Measurements from ENCODE around the gene GIN1. TPM values are rescaled to one million over a fixed set of nuclear protein-coding genes. Genes with fewer than 3 reads are reported as not detected.

The GIN1 gene
- total and polyA plus RNA-seq, 10 of the 15 experiments (the other 5 are each of a cell fraction or from before 2014, with no cell fraction given): 3.3 to 9.7 (median 6.8) TPM

DNA sequence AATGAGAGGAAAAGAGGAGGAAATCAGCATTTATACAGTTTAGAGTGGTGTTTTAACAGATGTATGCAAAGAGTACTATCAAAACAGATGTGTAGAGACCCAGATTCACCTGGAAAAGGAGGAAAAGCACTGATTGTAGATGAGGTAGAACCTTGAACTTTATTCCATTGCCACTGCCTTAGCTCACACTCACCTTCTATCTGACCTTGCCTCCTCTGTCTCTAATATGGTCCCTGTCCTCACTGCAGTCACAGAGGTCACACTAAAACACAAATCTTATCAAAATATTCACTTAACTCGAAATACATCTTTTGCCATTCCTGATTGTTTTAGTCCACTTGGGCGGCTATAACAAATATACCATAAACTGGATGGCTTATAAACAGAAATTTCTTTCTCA, 7.0 kb downstream of the GIN1 start:
- Histone ChIP-seq H3K9ac (ENCODE audit: control insufficient read depth, insufficient read depth, low read length) (no peak overlapping the region), H3K27me3 (replicated peaks in 1 of 2; ENCODE audit: control insufficient read depth in 2 of 2, insufficient read depth in 2 of 2, low read length in 1 of 2) (no peaks in the 10 kb centered on the region), H3K79me2 (ENCODE audit: control insufficient read depth, insufficient read depth, low read length) (peaks cover 19% of the 10 kb centered on the region), H4K20me1 (ENCODE audit: control insufficient read depth, insufficient read depth) (no peaks in the 10 kb centered on the region), H3K4me3 (no peak overlapping the region), H3K36me3 (ENCODE audit: control insufficient read depth in 2 of 2, insufficient read depth in 2 of 2, low read length in 1 of 2) (no peaks in the 10 kb centered on the region), H3K4me1 (ENCODE audit: control insufficient read depth, insufficient read depth, low read length) (no peaks in the 10 kb centered on the region), H2AFZ (ENCODE audit: control insufficient read depth, low read depth, low read length) (no peak overlapping the region), H3K9me3 (replicated peaks; ENCODE audit: control insufficient read depth, insufficient read depth, low read length) (peaks cover 7% of the 10 kb centered on the region; the same call in 2 of the 3 replicates), H3K27ac (ENCODE audit: control insufficient read depth, insufficient read depth) (no peak overlapping the region), H3K4me2 (ENCODE audit: control insufficient read depth, insufficient read depth) (no peak overlapping the region)
- ChIA-PET SMC1A (ENCODE audit: uncharacterized antibody, unreplicated experiment) (no interaction called here), POLR2A (interaction anchor here (0.6 kb wide), 1 partner anchor 20 kb away, joined by 4 read pairs; no protein-coding TSS in a partner anchor), RAD21 (ENCODE audit: unreplicated experiment) (interaction anchor here (1.2 kb wide), 1 partner anchor 27 kb away, joined by 4 read pairs; no protein-coding TSS in a partner anchor), CTCF (interaction anchor here (1.1 to 3.0 kb wide), 2 partner anchors 16 to 27 kb away, joined by 3 to 7 read pairs; no protein-coding TSS in a partner anchor)
- FAIRE-seq (no peak), ATAC-seq (no peak), DNase-seq (ENCODE audit: low read depth, low spot score) (no peak)
- 90% methylated on average over 2 of the region's 2 CpGs for WGBS (ENCODE audit: insufficient coverage, insufficient replicate concordance, low lambda C conversion rate, missing lambda C conversion rate)
- TF ChIP-seq HDAC2 (IDR thresholded peaks at IDR 0.05) (no peak), BMI1 (IDR thresholded peaks at IDR 0.05; ENCODE audit: borderline replicate concordance) (no peak), NR2C2 (IDR thresholded peaks at IDR 0.05; ENCODE audit: borderline replicate concordance, control insufficient read depth, insufficient read length, low read depth) (no peak)
- TF ChIP-seq, protein P1, sequence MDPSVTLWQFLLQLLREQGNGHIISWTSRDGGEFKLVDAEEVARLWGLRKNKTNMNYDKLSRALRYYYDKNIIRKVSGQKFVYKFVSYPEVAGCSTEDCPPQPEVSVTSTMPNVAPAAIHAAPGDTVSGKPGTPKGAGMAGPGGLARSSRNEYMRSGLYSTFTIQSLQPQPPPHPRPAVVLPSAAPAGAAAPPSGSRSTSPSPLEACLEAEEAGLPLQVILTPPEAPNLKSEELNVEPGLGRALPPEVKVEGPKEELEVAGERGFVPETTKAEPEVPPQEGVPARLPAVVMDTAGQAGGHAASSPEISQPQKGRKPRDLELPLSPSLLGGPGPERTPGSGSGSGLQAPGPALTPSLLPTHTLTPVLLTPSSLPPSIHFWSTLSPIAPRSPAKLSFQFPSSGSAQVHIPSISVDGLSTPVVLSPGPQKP (IDR thresholded peaks at IDR 0.05; ENCODE audit: low read depth, low read length): no peak
- TF ChIP-seq, protein P2, sequence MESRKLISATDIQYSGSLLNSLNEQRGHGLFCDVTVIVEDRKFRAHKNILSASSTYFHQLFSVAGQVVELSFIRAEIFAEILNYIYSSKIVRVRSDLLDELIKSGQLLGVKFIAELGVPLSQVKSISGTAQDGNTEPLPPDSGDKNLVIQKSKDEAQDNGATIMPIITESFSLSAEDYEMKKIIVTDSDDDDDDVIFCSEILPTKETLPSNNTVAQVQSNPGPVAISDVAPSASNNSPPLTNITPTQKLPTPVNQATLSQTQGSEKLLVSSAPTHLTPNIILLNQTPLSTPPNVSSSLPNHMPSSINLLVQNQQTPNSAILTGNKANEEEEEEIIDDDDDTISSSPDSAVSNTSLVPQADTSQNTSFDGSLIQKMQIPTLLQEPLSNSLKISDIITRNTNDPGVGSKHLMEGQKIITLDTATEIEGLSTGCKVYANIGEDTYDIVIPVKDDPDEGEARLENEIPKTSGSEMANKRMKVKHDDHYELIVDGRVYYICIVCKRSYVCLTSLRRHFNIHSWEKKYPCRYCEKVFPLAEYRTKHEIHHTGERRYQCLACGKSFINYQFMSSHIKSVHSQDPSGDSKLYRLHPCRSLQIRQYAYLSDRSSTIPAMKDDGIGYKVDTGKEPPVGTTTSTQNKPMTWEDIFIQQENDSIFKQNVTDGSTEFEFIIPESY (IDR thresholded peaks at IDR 0.05): no peak
- BruUV-seq (replicated peaks): no TSS peak
- in situ Hi-C loops (cut with MboI) (no loop called here), intact Hi-C loops (cut with micrococcal nuclease; ENCODE audit: unreplicated experiment) (no loop called here)
